Measurements from ENCODE around the gene SOWAHB.
A peak's percentile ranks its signal among the peaks of the same experiment; 100 is the strongest.

Gene SOWAHB, protein sequence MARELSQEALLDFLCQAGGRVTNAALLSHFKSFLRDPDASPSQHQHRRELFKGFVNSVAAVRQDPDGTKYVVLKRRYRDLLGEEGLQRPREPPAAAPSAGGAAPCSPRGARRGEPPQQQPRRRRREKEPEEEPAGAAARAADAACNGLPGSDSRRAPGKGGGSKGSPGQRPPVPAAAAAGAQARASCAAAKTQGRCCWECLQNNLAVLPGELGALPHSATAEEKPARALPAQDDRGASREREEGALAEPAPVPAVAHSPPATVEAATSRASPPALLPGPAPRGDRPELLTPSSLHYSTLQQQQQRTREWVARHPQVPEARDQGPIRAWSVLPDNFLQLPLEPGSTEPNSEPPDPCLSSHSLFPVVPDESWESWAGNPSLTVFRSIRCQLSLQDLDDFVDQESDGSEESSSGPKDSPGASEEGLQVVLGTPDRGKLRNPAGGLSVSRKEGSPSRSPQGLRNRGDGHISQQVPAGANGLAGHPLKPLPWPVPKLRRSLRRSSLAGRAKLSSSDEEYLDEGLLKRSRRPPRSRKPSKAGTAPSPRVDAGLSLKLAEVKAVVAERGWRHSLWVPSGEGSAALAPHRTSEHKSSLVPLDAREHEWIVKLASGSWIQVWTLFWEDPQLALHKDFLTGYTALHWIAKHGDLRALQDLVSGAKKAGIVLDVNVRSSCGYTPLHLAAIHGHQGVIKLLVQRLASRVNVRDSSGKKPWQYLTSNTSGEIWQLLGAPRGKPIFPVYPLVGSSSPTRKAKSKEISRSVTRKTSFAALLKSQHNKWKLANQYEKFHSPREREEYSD

DNA sequence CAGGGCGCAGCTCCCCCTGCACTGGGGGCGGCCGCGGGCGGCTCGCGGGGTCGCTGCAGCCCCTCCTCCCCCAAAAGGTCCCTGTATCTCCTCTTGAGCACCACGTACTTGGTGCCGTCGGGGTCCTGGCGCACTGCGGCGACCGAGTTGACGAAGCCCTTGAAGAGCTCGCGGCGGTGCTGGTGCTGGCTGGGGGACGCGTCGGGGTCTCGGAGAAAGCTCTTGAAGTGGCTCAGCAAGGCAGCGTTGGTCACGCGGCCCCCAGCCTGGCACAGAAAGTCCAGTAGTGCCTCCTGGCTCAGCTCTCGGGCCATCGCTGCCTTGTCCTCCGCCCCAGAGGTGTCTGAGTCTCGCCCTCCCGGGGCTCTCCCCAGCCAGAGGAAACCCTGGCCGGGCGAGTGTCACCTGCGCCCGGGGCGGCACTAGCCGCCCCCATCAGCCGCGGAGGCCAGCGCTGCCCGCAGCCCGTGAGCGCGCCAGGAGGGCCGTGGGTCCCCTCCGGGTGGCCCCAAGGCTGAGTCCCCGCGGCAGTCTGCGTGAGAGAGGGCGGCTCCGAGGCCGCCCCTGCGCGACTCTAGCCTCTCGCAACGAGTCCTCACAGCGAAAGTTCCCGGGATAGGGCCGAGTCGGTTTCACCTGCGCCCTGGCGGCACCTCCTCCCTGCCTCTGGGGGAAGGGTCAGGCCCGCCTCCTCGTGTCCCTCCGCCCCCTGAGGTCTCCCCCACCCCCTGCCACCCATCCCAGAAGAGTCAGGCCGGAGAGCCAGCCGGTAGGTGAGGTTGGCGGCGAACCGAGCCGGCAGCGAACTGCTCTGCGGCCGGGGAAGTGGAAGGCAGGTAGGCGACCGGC is at the start of gene SOWAHB:
SOWAHB (minus strand) TSS at position 609 of the 849 bp plus-strand sequence; CDS start at position 314, 295 bp downstream.
- DNase-seq (ENCODE audit: low spot score), result no peak

DNA sequence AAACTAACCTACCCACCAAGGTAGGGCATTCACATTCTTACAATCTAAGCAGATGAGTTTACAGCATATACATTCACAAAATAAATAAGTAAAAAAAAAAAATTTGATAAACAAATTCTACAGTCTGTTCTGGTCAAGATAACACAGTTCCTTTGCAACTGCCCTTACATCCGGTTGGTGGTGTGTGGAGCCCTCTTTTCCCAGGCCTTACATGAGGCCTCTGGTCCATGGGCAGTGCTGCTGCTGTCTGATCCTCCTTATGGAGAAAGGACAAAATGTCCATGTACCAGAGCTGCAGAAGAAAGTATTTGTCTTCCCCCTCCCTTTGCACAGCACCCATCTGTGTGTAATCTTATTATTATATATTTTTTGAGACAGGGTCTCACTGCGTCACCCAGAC is 49.4 kb upstream of the SOWAHB start:
- DNase-seq (ENCODE audit: low spot score), result no peak

GRCh38 chr4:76943790-76944189 is 45.8 kb upstream of the SOWAHB start:
- no peak for DNase-seq (ENCODE audit: low spot score)

DNA sequence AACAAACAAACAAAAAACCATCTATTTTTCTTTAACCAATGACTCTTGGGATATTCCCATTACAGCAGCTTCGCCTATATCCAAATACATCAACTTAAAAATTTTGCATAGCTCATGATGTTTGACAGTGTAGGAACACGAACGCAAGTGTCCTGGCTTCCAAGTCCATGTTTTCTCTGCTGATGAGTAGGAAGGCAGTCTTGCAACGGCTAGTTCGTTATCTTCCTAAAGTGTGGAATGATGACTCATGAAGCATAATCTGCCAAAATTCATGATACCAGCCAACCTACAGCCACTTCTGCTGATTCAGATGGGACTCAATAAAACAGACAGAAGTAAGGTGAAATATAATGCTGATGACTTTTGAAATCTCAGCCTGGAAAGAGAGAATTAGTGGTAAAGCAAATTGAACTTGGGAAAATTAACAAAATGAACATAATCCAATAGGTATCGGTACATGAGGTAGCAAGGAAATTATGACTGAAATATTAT is 45.2 kb upstream of the SOWAHB start:
- DNase-seq (ENCODE audit: low spot score), result no peak

- DNase-seq (ENCODE audit: low spot score), result no peak
Observed at GRCh38 chr4:76939184-76939583, 41.2 kb upstream of the SOWAHB start.

DNA sequence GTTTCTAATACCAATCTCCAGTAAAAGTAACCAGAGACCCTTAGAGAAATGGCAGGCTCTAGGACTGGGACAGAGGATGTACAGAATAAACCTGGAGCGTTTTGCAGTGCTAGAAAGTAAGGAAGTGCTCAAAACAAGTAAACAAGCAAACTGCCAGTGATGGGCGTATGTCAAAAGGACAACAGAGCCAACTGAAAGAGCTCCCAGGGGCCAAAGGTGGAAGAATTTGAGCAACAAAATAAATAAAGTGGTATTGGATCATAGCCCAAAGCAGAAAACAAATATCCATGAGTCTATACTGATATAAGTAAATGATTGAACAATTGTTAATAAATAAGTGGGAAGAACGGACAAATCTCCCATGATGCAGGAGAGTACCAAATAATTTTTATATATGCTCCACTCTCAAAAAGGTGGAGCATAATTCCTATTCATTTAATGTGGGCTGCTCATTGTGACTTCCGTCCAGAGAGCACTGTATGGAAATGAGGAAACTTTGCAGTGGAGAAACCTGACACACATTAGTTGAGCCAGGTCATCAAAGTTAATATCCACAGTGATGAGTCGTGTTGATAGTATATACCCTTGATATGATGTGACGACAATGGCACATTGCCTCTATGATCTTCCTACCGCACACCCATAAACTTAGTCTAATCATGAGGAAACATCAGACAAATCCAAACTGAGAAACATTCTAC is 33.8 kb upstream of the SOWAHB start:
- no peak for DNase-seq (ENCODE audit: low spot score)

- DNase-seq (ENCODE audit: low spot score), result no peak
Observed at GRCh38 chr4:76931087-76931486, 33.1 kb upstream of the SOWAHB start.

- no peak for DNase-seq (ENCODE audit: low spot score)
Observed at GRCh38 chr4:76930685-76931084, 32.7 kb upstream of the SOWAHB start.

- DNase-seq (ENCODE audit: low spot score), result no peak
Observed at GRCh38 chr4:76926841-76927240, 28.9 kb upstream of the SOWAHB start.

GRCh38 chr4:76923619-76924357 is 25.8 kb upstream of the SOWAHB start:
- DNase-seq (ENCODE audit: low spot score), result no peak

- no peak for DNase-seq (ENCODE audit: low spot score)
Observed at GRCh38 chr4:76920715-76921114, 22.8 kb upstream of the SOWAHB start.

DNA sequence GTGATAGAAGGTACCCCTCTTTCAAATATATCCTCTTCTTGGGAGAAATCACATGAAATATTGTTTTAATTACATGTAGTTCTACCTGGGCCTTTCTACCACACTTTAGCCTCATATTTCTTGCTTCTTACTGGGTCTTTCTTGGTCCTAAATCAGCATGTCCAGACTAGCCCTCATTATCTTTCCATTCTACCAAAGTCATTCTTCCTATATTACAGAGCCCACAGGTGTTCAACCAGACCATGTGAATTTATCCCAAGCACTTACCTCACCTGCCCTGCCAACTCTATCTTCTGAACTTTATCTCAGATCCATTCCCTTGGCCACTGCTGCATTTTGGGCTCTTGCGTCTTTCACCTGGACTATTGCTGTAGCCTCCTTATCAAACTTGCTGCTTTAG is 11.8 kb upstream of the SOWAHB start:
- DNase-seq (ENCODE audit: low spot score), result no peak

- DNase-seq (ENCODE audit: low spot score), result peak; percentile 90
Observed at GRCh38 chr4:76905521-76905920, 7.6 kb upstream of the SOWAHB start.

DNA sequence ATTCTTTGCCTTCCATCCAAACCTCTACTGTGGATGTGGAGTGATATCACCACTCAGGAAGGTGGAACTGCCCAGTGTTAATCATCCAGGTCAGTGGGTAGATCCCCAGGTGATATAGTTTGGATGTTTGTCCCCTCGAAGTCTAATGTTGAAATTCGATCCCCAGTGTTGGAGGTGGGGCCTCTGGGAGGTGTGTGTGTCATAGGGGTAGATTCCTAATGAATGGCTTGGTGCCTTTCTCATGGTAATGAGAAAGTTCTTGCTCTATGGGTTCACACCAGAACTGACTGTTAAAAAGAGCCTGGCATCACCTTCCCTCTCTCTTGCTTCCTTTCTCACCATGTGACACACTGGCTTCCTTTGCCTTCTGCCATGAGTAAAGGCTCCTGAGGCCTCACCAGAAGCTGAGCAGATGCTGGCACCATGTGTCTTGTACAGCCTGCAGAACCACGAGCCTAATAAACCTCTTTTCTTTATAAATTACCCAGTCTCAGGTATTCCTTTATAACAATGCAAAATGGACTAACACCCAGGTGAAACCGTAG is 6.8 kb upstream of the SOWAHB start:
- DNase-seq (ENCODE audit: low spot score), result no peak

DNA sequence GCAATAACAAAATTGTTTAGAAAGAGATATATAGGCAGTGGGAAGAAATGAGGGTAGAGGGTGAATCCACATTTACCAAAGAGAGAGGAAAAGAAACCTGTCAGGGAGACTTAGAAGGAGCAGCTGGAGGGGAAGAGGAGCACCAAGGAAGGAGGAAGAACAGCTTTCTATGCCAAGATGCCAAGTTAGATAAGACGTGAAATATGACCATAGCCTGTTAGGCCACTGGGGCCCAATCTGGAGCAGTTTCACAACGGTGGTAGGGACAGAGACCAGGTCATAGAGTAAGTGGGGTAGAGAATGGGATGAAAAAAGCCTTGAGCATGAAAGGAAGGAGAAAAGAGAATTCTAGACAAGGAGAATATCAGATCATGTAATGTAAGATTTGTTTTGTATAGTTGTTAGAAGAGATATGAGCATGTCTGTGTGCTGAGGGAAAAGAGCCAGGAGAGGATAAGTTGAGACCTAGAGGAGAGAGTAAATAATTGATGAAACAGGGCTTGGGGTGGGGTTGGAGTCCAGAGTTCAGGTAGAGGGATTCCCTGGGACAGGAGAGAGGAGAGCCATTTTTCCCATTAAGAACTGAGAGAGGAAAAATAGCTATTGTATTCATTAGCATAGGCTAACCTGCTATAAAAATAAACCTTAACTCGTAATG is 4.4 kb upstream of the SOWAHB start:
- no peak for DNase-seq (ENCODE audit: low spot score)

GRCh38 chr4:76898949-76899645 is 1.2 kb upstream of the SOWAHB start:
- no peak for DNase-seq (ENCODE audit: low spot score)

- DNase-seq (ENCODE audit: low spot score), result no peak
Observed at GRCh38 chr4:76898385-76898692, 395 bp upstream of the SOWAHB start.

DNA sequence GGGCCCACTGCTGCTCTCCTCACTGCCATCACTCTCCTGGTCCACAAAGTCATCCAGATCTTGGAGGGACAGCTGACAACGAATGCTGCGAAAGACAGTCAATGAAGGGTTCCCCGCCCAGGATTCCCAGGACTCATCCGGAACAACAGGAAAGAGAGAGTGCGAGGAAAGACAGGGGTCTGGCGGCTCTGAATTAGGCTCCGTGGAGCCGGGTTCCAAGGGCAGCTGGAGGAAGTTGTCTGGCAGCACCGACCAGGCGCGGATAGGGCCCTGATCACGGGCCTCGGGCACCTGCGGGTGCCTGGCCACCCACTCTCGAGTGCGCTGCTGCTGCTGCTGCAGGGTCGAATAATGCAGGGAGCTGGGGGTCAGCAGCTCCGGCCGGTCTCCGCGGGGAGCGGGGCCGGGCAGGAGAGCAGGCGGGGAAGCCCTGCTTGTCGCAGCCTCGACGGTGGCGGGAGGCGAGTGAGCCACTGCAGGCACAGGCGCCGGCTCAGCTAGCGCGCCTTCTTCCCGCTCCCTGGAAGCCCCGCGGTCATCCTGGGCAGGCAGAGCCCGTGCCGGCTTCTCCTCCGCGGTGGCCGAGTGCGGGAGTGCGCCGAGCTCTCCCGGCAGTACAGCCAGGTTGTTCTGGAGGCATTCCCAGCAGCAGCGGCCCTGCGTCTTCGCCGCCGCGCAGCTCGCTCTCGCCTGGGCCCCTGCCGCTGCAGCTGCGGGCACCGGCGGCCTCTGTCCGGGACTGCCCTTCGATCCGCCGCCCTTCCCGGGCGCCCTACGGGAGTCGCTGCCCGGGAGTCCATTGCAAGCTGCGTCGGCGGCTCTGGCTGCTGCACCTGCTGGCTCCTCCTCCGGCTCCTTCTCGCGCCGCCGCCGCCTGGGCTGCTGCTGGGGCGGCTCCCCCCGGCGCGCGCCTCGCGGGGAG is 1.1 kb downstream of the SOWAHB start:
- DNase-seq (ENCODE audit: low spot score), result peak; percentile 33
